ENCODE measurements around the gene SPDYE4. TPM values are rescaled to one million over a fixed set of nuclear protein-coding genes. Genes with fewer than 3 reads are reported as not detected.

The SPDYE4 gene
- total RNA-seq, 1 donor from 2014 or later, result not detected

- Histone ChIP-seq H3K27me3 (ENCODE audit: control insufficient read depth, insufficient read depth, low read length) (no peaks in the 10 kb centered on the region), H3K4me3 (ENCODE audit: low read depth, low read length) (no peak overlapping the region), H3K36me3 (ENCODE audit: control insufficient read depth, insufficient read depth, low read length) (no peaks in the 10 kb centered on the region)
- DNase-seq (ENCODE audit: low read depth), result no peak
- no peak for TF ChIP-seq CTCF (IDR thresholded peaks at IDR 0.05; ENCODE audit: insufficient read depth, low read length, poor library complexity, severe bottlenecking)
Measured at GRCh38 chr17:8776248-8776647, 17.9 kb upstream of the SPDYE4 start.

- TF ChIP-seq CTCF (IDR thresholded peaks at IDR 0.05; ENCODE audit: insufficient read depth, low read length, poor library complexity, severe bottlenecking), result no peak
- H3K36me3 ChIP-seq (ENCODE audit: control insufficient read depth, insufficient read depth, low read length), result no peaks in the 10 kb centered on the region
- DNase-seq (ENCODE audit: low read depth), result no peak
Measured at GRCh38 chr17:8766731-8767130, 8.4 kb upstream of the SPDYE4 start.

GRCh38 chr17:8762012-8762411, 3.7 kb upstream of the SPDYE4 start:
- Histone ChIP-seq H3K36me3 (ENCODE audit: control insufficient read depth, insufficient read depth, low read length) (no peaks in the 10 kb centered on the region), H3K4me3 (ENCODE audit: low read depth, low read length) (no peak overlapping the region), H3K27me3 (ENCODE audit: control insufficient read depth, insufficient read depth, low read length) (no peaks in the 10 kb centered on the region)
- TF ChIP-seq CTCF (IDR thresholded peaks at IDR 0.05; ENCODE audit: insufficient read depth, low read length, poor library complexity, severe bottlenecking), result no peak
- DNase-seq (ENCODE audit: low read depth), result no peak

More at GRCh38 chr17:8766731-8767130, 8.4 kb upstream of the SPDYE4 start:
- H3K4me3 ChIP-seq (ENCODE audit: low read depth, low read length), result no peak overlapping the region
- H3K27me3 ChIP-seq (ENCODE audit: control insufficient read depth, insufficient read depth, low read length), result no peaks in the 10 kb centered on the region

GRCh38 chr17:8757189-8757588, 1.2 kb downstream of the SPDYE4 start:
- Histone ChIP-seq H3K36me3 (ENCODE audit: control insufficient read depth, insufficient read depth, low read length) (no peaks in the 10 kb centered on the region), H3K4me3 (ENCODE audit: low read depth, low read length) (no peak overlapping the region), H3K27me3 (ENCODE audit: control insufficient read depth, insufficient read depth, low read length) (no peaks in the 10 kb centered on the region)
- TF ChIP-seq CTCF (IDR thresholded peaks at IDR 0.05; ENCODE audit: insufficient read depth, low read length, poor library complexity, severe bottlenecking), result no peak
- DNase-seq (ENCODE audit: low read depth), result no peak

- Histone ChIP-seq H3K36me3 (ENCODE audit: control insufficient read depth, insufficient read depth, low read length) (no peaks in the 10 kb centered on the region), H3K4me3 (ENCODE audit: low read depth, low read length) (no peak overlapping the region), H3K27me3 (ENCODE audit: control insufficient read depth, insufficient read depth, low read length) (no peaks in the 10 kb centered on the region)
- DNase-seq (ENCODE audit: low read depth), result no peak
- no peak for TF ChIP-seq CTCF (IDR thresholded peaks at IDR 0.05; ENCODE audit: insufficient read depth, low read length, poor library complexity, severe bottlenecking)
Measured at GRCh38 chr17:8755590-8756255, 2.6 kb downstream of the SPDYE4 start.

- DNase-seq (ENCODE audit: low read depth), result no peak
- Histone ChIP-seq H3K27me3 (ENCODE audit: control insufficient read depth, insufficient read depth, low read length) (no peaks in the 10 kb centered on the region), H3K4me3 (ENCODE audit: low read depth, low read length) (no peak overlapping the region), H3K36me3 (ENCODE audit: control insufficient read depth, insufficient read depth, low read length) (no peaks in the 10 kb centered on the region)
- TF ChIP-seq CTCF (IDR thresholded peaks at IDR 0.05; ENCODE audit: insufficient read depth, low read length, poor library complexity, severe bottlenecking), result no peak
Measured at GRCh38 chr17:8754890-8755289, 3.5 kb downstream of the SPDYE4 start.
